Colonic mucosa (tissue), 4 donors: ENCODE measurements around the gene SMC1B. TPM values are rescaled to one million over a fixed set of nuclear protein-coding genes. Genes with fewer than 3 reads are reported as not detected.
A peak's percentile ranks its signal among the peaks of the same experiment; 100 is the strongest.
"Not testable (repeated sequence)": the region's sequence is repeated elsewhere in the genome, so short reads cannot be mapped to it uniquely, and the experiment has no call there.

ENCODE experiments used
- DNase-seq: peaks from one replicate; pipeline ENCODE4 v3.0.0-alpha.2; 2020
- H3K27ac ChIP-seq: fragments of 200-600 bp; one replicate; pipeline ENCODE4 v1.8.0; 2021
- H3K27me3 ChIP-seq: fragments of 200-600 bp; one replicate; pipeline ENCODE4 v1.8.0; 2021
- H3K36me3 ChIP-seq: fragments of 200-600 bp; one replicate; pipeline ENCODE4 v1.8.0; 2021
- H3K4me1 ChIP-seq: fragments of 200-600 bp; one replicate; pipeline ENCODE4 v1.8.0; 2021; ENCODE audit warnings: mild to moderate bottlenecking
- H3K4me3 ChIP-seq: fragments of 200-600 bp; one replicate; pipeline ENCODE4 v1.8.0; 2021
- H3K9ac ChIP-seq, 2 donors: one replicate each; pipeline ENCODE4 v1.7.0; 2013; ENCODE audit warnings: control low read depth in 2 of 2, low read depth in 2 of 2, low read length in 2 of 2
- H3K9me3 ChIP-seq: fragments of 200-600 bp; one replicate; pipeline ENCODE4 v1.8.0; 2021
- CTCF ChIP-seq: fragments of 200-600 bp; IDR thresholded peaks from one replicate; pipeline ENCODE4 v1.8.0; 2022; ENCODE audit warnings: antibody characterized with exemption, mild to moderate bottlenecking
- intact Hi-C: fragments of 100-400 bp; cut with DNase I; formaldehyde crosslinking; loops from one replicate; pipeline ENCODE4 v1.14.1; 2022
- total RNA-seq, 2 donors: library from RNA; stranded (reverse); fragmentation: NEBNext Ultra II Directional in 1 of 2; extraction: Animal tissue kit (Norgen Biotek cat#: 25700) in 1 of 2; gene quantifications; one replicate each; pipeline ENCODE4 v1.2.1, GENCODE V29; 2021
- donor health status: healthy.
- donor health status: DM: no; HTN: no; CAD: no.
- donor health status: DM: no; HTN: no; CAD: no.

SMC1B gene
- total RNA-seq, 2 donors from 2014 or later = 0.15 TPM; not detected in 1

GRCh38 chr22:45448431-45448830 lies 35.0 kb upstream of the SMC1B start:
- Histone ChIP-seq H3K36me3 (no peaks in the 10 kb centered on the region), H3K9ac (no peak overlapping the region), H3K27me3 (no peaks in the 10 kb centered on the region), H3K9me3 (no peaks in the 10 kb centered on the region), H3K27ac (no peak overlapping the region), H3K4me1 (no peaks in the 10 kb centered on the region), H3K4me3 (no peak overlapping the region)
- peak; percentile 55 for DNase-seq
- intact Hi-C loops = no loop called here
- TF ChIP-seq CTCF = no peak

GRCh38 chr22:45447596-45447995 lies 34.2 kb upstream of the SMC1B start:
- H3K4me1 ChIP-seq, H3K9me3 ChIP-seq, H3K36me3 ChIP-seq, H3K27me3 ChIP-seq, intact Hi-C loops, H3K4me3 ChIP-seq, H3K27ac ChIP-seq, H3K9ac ChIP-seq, DNase-seq: not testable (repeated sequence)

- Histone ChIP-seq H3K27ac (no peak overlapping the region), H3K4me3 (no peak overlapping the region), H3K27me3 (no peaks in the 10 kb centered on the region), H3K9ac (no peak overlapping the region), H3K4me1 (no peaks in the 10 kb centered on the region), H3K9me3 (no peaks in the 10 kb centered on the region), H3K36me3 (no peaks in the 10 kb centered on the region)
- intact Hi-C loops = no loop called here
- no peak for DNase-seq
- no peak for TF ChIP-seq CTCF
Observed at GRCh38 chr22:45446216-45446615, 32.8 kb upstream of the SMC1B start.

GRCh38 chr22:45445031-45445710 lies 31.8 kb upstream of the SMC1B start:
- no peak for TF ChIP-seq CTCF
- Histone ChIP-seq H3K27ac (no peak overlapping the region), H3K9ac (no peak overlapping the region), H3K4me1 (no peaks in the 10 kb centered on the region), H3K27me3 (no peaks in the 10 kb centered on the region), H3K36me3 (no peaks in the 10 kb centered on the region), H3K9me3 (no peaks in the 10 kb centered on the region), H3K4me3 (no peak overlapping the region)
- DNase-seq = no peak
- intact Hi-C loops = no loop called here

- no peaks in the 10 kb centered on the region for H3K4me1 ChIP-seq
- no peaks in the 10 kb centered on the region for H3K27me3 ChIP-seq
- no peak for DNase-seq
- intact Hi-C loops = loop anchor here (5.0 kb wide), 1 partner anchor 108 kb away; no protein-coding TSS in a partner anchor
- no peaks in the 10 kb centered on the region for H3K9me3 ChIP-seq
- H3K4me3 ChIP-seq = no peak overlapping the region
- H3K9ac ChIP-seq = no peak overlapping the region
- no peak for TF ChIP-seq CTCF
- no peak overlapping the region for H3K27ac ChIP-seq
- H3K36me3 ChIP-seq = no peaks in the 10 kb centered on the region
Observed at GRCh38 chr22:45444168-45444567, 30.8 kb upstream of the SMC1B start.

GRCh38 chr22:45442116-45442515 lies 28.7 kb upstream of the SMC1B start:
- no peaks in the 10 kb centered on the region for H3K4me1 ChIP-seq

More at GRCh38 chr22:45442116-45442515, 28.7 kb upstream of the SMC1B start:
- H3K9ac ChIP-seq = no peak overlapping the region
- H3K27ac ChIP-seq = no peak overlapping the region
- no peak for TF ChIP-seq CTCF
- H3K36me3 ChIP-seq = no peaks in the 10 kb centered on the region
- no peaks in the 10 kb centered on the region for H3K27me3 ChIP-seq
- H3K9me3 ChIP-seq = no peaks in the 10 kb centered on the region
- intact Hi-C loops = loop anchor here (5.0 kb wide), 1 partner anchor 110 kb away; no protein-coding TSS in a partner anchor
- no peak for DNase-seq
- H3K4me3 ChIP-seq = no peak overlapping the region
